HG02852 (cell line): ENCODE measurements around the gene ALDH16A1.

ENCODE experiments used
- ATAC-seq: cut with Tn5 transposase; IDR thresholded peaks from one replicate; pipeline ENCODE4 v1.9.1; 2021; ENCODE audit warnings: mild to moderate bottlenecking, moderate library complexity; ENCODE audit not compliant: unreplicated experiment

The ALDH16A1 gene

GRCh38 chr19:49453013-49453756, at the start of gene ALDH16A1:
Gene ALDH16A1 (plus strand): TSS chr19:49453225. CDS start chr19:49453332, 107 bp downstream.
- peak; percentile 76 for ATAC-seq

GRCh38 chr19:49403404-49404187, 49.4 kb upstream of the ALDH16A1 start:
- no peak for ATAC-seq

GRCh38 chr19:49407079-49407478, 45.9 kb upstream of the ALDH16A1 start:
- no peak for ATAC-seq

GRCh38 chr19:49407482-49408015, 45.5 kb upstream of the ALDH16A1 start:
- no peak for ATAC-seq

- ATAC-seq = no peak
Measured at GRCh38 chr19:49408816-49409440, 44.1 kb upstream of the ALDH16A1 start.

GRCh38 chr19:49409441-49410029, 43.5 kb upstream of the ALDH16A1 start:
- ATAC-seq = no peak

GRCh38 chr19:49411681-49412326, 41.2 kb upstream of the ALDH16A1 start:
- ATAC-seq = no peak

- no peak for ATAC-seq
Measured at GRCh38 chr19:49413348-49413747, 39.7 kb upstream of the ALDH16A1 start.

GRCh38 chr19:49414256-49414655, 38.8 kb upstream of the ALDH16A1 start:
- no peak for ATAC-seq

GRCh38 chr19:49415102-49415809, 37.8 kb upstream of the ALDH16A1 start:
- no peak for ATAC-seq

- no peak for ATAC-seq
Measured at GRCh38 chr19:49415810-49416200, 37.2 kb upstream of the ALDH16A1 start.

GRCh38 chr19:49417088-49417487, 35.9 kb upstream of the ALDH16A1 start:
- no peak for ATAC-seq

- no peak for ATAC-seq
Measured at GRCh38 chr19:49418511-49418910, 34.5 kb upstream of the ALDH16A1 start.

GRCh38 chr19:49419173-49419572, 33.9 kb upstream of the ALDH16A1 start:
- no peak for ATAC-seq

- no peak for ATAC-seq
Measured at GRCh38 chr19:49420227-49420626, 32.8 kb upstream of the ALDH16A1 start.

- ATAC-seq = no peak
Measured at GRCh38 chr19:49421039-49421877, 31.8 kb upstream of the ALDH16A1 start.

GRCh38 chr19:49421878-49422202, 31.2 kb upstream of the ALDH16A1 start:
- ATAC-seq = no peak

- ATAC-seq = no peak
Measured at GRCh38 chr19:49422407-49423070, 30.5 kb upstream of the ALDH16A1 start.
